MM.1S (cell line): ENCODE measurements around the gene CLTC.

ENCODE experiments used
- EZH2phosphoT487 ChIP-seq: fragments of 300-600 bp; sonication (generic); IDR thresholded peaks from 2 replicates; pipeline ENCODE4 v1.6.1; 2018; ENCODE audit warnings: antibody characterized with exemption, low read length
- TF ChIP-seq, protein P1 (sequence below): fragments of 300-600 bp; sonication (generic); IDR thresholded peaks from 2 replicates; pipeline ENCODE4 v1.5.1; 2016; ENCODE audit warnings: antibody characterized with exemption, low read length, mixed read lengths

DNA sequence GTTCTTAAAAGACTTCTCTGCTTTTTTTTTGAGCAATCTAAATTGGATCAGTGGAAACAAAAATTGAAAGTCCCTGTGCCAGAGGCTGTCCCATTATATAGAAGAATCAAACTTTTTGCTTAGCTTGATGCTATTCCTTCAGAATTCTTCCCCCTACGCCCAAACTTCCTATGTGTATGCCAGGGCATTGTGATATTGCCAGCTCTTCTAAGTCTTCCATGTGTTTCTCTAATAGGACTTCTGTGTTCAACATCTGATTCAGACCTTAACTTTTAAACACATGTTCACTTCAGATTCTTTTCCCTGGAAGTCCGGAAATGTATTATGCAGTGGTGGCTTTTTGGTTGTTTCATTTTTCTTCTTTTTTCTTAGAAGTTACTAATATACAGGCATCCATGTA lies 68.8 kb downstream of the CLTC start:
- TF ChIP-seq, protein P1, sequence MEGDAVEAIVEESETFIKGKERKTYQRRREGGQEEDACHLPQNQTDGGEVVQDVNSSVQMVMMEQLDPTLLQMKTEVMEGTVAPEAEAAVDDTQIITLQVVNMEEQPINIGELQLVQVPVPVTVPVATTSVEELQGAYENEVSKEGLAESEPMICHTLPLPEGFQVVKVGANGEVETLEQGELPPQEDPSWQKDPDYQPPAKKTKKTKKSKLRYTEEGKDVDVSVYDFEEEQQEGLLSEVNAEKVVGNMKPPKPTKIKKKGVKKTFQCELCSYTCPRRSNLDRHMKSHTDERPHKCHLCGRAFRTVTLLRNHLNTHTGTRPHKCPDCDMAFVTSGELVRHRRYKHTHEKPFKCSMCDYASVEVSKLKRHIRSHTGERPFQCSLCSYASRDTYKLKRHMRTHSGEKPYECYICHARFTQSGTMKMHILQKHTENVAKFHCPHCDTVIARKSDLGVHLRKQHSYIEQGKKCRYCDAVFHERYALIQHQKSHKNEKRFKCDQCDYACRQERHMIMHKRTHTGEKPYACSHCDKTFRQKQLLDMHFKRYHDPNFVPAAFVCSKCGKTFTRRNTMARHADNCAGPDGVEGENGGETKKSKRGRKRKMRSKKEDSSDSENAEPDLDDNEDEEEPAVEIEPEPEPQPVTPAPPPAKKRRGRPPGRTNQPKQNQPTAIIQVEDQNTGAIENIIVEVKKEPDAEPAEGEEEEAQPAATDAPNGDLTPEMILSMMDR: no peak
- TF ChIP-seq EZH2phosphoT487: no peak
